Right kidney (tissue), 1 donor: ENCODE results near the gene ICOS.

Experiments
- DNase-seq: peaks from one replicate; pipeline ENCODE4 v3.0.0-alpha.2; 2016

Gene ICOS

DNA sequence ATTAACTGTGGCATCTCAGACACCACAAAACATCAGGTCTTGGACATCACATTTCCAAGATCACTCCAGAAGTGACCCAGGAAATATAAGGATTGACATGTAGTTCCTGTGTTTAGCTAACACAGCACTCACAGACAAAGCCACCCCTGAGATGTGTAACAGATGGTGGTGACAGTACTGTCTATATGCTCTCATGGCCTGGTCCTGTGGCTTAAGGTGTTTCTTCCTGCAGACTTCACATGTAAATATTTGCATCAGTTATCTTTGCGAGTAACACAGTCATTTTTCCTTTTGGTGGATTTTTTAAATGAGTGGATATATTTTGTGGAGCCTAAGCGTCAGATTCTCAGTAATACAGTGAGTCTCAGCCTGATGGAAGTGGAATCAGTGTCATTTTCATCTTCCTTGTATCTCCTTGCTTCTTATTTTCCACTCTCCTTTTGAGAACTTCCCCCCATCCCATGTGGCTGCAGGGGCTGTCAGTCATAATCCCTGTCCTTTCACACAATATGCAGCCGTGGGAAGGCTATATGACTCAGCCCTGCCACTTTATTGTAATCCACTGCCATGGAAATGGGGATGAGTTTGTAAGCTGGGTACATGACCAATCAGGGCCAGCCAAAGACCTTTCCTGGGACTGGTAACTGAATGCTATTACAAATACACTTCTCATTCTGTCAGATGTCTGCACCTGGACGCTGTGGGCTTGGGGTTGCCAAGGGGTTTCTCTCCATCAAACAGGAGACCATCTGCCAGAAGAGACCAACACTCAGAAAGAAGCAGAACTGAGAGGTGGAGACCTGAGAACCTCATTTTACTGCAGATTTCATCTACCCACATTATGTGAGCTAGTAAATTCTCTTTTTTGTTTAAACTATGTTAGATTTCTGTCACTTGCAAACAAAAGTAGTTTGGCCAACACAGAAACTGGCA lies 74.3 kb downstream of the ICOS start:
- DNase-seq, result peak; percentile 4
